HG03565 (cell line): Measurements from ENCODE around the gene HTR6.
"Not testable (repeated sequence)": the region's sequence is repeated elsewhere in the genome, so short reads cannot be mapped to it uniquely, and the experiment has no call there.

Experiments used
- ATAC-seq: cut with Tn5 transposase; IDR thresholded peaks from one replicate; pipeline ENCODE4 v1.9.1; 2021; ENCODE audit warnings: mild to moderate bottlenecking, moderate library complexity; ENCODE audit not compliant: unreplicated experiment

HTR6 gene

DNA sequence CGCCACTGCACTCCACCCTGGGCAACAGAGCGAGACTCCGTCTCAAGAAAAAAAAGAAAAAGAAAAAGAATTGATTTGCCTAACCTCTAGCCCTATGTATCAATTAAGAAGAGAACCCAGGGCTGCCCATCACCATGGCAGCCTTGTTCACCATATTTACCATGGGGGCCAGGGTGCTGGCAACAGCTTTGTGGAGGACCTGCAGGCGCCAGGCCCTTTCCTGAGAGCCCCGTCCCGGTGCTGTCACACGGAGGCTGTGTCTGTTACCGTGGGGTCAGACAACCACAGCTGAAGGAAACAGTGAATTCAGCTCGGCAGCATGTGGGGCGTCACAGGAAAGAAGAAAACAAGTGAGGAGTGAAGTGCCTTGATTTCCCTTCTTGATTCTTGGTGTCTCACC, 27.1 kb upstream of the HTR6 start:
- no peak for ATAC-seq

DNA sequence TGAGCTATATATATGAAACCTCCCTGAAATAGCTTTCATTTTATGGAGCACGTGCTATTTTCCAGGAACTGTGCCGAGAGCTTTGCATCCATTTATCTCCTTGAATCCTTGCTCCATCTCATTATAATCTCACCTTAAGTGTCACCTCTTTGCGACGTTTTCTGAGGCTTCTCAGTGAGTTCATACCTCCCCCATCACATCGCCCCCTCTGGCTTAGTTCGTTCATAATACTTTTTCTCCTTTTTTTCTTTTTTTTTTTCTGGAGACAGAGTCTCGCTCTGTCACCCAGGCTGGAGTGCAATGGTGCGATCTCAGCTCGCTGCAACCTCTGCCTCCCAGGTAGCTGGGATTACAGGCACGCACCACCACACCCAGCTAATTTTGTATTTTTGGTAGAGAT, 25.4 kb upstream of the HTR6 start:
- ATAC-seq, result not testable (repeated sequence)

- ATAC-seq, result no peak
Measured at GRCh38 chr1:19639999-19640362, 24.7 kb upstream of the HTR6 start.

DNA sequence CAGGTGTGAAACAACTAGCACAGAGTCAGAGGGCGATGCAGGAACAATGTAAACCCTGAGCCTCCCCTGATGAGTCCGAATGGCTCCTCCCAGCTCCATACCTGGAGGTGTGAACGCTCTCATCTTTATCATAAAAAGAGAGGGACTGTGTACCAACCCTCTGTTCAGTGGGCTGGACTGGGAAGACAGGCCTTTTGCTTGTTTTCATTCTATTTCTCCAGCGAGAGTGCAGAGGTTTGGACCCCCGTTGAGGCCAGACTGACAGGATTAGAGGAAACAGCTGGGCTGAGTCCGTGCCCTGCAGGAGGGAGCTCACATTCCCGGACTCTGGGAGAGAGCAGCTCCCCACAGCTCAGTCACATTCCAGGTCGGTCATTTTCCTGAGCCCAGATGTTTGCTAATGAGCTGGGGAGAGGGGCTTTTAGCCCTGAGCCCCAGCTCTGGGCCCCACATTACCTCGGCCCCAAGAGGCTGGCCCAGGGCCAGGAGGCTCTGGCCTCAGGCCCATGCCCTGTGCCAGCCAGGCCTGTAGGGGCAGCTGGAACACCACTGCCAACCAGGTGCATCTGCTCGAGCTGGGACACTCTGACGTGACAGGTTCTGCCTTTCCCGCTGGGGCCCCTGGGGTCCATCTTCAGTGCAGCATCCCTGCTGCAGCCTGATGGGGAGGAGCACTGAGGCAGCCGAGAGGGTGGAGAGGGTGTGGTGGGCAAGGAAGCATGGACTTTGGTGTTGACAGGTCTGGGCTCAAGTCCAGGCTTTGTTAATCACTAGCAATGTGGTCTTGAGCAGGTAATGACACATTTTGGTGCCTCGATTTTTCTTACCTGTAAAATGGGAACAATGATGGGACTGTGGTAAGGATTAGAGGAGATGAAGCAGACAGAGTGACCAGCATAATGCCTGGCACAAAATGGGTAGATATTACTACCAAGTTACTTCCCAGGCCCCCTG, 24.0 kb upstream of the HTR6 start:
- ATAC-seq, result no peak

GRCh38 chr1:19643121-19643520, 21.6 kb upstream of the HTR6 start:
- no peak for ATAC-seq

DNA sequence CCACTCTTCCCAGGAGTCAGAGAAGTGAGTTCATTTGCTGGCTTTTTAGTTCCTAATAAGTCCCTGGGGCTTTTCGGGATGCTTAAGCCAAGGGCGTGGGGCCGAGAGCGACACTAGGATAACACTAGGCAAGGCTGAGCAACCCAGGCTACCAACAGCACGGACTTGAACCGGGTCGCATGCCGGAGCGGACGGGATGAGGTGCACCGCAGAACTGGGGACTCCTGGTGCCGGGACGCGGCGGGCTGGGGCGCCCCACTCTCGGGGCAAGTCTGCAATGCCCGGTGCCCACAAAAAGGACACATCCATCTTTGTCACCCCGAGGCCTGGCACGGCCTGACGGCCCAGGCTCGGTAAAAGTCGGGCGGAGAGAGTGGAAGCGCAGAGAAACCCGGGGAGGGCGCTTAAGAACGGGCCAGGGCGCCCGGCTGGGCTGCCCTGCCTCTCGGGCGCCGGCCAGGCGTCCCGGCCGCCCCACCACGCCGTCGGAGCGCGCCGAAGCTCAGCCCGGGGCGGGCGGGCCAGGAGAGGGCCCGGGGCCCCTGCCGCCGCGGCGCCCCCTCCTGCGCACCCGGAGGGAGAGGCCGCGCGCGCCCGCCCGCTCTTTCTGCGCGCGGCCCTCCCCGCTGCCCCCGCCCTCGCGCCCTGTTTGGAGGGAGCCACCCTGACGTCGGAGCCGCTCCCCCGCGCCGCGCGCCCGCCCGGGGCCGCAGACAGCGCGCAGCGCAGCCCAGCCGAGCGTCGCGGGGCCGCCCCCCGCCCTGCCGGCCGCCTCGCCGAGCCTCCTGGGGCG, 20.9 kb upstream of the HTR6 start, which contains the start of gene NBL1:
Gene NBL1, plus strand, starts transcription at position 710 of the 793 bp plus-strand sequence. CDS start 10,720 bp downstream, outside the sequence.
- ATAC-seq, result no peak

- no peak for ATAC-seq
Measured at GRCh38 chr1:19644395-19644680, 20.3 kb upstream of the HTR6 start.

DNA sequence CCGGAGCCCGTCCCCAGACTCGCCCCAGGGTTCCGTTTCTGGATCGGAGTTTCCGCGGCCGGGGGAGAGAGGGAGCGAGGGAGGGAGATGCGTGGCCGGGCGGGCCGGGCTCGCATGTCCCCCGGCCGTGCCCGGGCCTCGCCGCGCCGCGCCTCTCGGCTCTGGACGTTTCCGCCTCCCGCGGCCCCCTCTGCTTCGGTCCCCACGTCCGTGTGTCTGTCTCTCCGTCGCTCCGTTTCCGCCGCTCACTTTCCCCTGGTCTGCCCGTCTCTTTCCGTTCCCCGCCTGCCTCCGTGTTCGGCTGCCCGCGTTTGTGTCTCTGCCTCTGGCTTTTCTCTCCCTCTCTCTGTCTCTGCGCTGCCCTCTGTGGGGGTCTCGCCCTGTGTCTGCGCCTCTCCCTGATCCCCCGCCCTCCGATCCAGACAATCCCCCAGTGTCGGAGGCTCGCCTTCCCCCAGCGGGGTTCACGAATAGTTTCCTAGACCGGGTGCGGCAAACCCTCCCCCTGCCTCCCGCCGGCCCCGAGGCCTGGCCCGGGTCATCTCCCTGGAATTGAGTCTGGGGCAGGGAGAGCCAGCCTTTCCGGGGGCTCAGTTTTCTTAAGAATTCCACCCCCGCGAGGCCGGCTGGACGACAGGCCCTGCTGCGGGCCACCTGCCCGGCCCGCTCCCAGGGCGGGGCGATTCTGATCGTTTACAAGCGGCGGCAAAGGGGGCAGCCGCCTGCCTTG, 19.8 kb upstream of the HTR6 start:
- ATAC-seq, result no peak

GRCh38 chr1:19645411-19646251, 19.0 kb upstream of the HTR6 start:
- no peak for ATAC-seq

- ATAC-seq, result no peak
Measured at GRCh38 chr1:19646377-19647319, 18.0 kb upstream of the HTR6 start.

DNA sequence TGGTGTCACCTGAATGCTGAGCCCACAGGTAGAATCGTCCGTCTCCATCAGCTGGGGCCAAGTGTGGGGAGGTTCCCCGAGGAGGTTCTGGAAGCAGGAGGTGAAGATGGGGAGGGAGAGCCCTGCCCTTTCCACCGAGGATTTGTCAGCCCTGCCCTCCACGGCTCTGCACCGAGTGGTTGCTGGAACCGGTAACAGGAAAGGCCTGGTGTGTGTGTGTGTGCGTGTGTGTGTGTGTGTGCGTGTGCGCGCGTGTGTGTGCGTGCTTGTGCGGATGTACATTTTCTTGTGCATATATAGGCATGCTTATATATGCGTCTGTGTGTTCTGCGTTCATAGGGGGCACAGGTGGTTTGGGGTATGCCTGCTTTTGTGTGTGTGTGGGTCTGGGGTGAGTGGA, 17.0 kb upstream of the HTR6 start:
- no peak for ATAC-seq

DNA sequence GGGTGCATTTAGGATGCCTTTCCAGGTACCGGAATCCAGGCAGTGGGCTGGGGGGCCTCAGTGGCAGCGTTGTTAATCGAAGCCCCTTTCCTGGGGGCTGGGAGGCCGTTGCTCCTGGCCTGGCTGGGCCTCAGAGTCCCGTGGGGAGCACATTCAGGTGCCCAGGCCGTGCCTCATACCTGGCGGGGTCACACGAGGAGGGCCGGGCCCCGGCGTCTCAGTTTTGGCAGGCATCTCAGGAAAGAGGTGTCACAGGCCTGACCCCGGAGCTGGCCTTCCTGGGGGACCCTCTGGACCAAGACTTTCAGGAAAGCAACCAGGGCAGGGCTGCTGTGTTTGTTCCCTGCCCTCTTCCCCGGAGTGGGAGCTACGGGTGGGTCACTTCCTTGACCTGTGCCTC, 16.4 kb upstream of the HTR6 start:
- no peak for ATAC-seq

DNA sequence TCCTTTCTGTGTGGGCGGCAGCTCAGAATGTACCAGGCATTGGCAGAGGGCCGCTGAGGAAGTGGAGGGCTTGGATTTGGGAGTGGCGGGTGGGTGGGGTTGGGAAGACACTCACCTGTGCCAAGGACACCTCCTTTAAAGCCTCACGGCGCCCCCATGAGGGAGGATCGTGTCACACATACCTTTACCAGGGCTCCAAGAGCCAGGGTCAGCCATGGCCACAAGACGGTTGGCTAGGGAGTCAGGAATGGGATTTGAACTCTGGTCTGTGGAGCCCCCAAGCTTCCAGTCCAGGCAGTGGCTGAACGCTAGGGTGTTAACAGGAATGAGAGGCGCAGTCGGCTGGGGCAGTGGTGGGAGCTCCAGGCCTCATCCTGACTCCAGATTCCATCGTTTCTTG, 16.0 kb upstream of the HTR6 start:
- ATAC-seq, result no peak

DNA sequence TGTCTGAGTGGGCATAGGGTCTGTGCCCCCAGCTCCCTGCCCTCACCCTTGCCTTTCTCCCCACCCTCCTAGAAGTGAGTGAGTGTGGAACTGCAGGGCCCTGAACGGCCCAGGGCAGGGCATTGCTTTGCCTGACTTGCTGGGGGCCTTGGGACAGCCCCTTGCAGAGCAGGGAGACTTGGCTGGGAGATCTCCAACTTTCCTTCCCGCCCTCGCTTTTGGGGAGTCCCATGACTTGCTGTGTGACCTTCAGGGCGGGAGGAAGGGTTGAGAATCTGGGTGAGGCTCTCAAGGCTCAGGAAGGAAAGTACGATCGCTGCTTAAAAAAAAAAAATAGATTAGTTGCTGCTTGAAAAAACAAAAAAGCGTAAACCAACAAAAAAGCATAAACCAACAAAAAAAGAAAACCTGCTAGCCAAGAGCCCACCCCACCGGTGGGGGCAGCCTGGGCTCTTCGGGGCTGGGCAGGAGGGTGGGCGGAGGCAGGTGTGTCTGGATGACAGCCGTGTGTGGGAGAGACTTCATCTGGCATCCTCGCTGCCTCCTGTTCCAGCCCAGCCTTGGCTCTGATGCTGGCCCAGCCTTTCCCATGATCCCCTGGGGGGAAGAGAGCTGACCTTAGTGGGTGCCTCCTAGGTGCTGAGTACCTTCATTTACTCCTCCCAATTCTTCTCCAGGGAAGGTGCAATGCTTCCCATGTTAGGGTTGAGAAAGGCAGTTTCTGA, 14.1 kb upstream of the HTR6 start:
- no peak for ATAC-seq

- no peak for ATAC-seq
Measured at GRCh38 chr1:19651141-19651737, 13.4 kb upstream of the HTR6 start.

- no peak for ATAC-seq
Measured at GRCh38 chr1:19654386-19654785, 10.3 kb upstream of the HTR6 start.

DNA sequence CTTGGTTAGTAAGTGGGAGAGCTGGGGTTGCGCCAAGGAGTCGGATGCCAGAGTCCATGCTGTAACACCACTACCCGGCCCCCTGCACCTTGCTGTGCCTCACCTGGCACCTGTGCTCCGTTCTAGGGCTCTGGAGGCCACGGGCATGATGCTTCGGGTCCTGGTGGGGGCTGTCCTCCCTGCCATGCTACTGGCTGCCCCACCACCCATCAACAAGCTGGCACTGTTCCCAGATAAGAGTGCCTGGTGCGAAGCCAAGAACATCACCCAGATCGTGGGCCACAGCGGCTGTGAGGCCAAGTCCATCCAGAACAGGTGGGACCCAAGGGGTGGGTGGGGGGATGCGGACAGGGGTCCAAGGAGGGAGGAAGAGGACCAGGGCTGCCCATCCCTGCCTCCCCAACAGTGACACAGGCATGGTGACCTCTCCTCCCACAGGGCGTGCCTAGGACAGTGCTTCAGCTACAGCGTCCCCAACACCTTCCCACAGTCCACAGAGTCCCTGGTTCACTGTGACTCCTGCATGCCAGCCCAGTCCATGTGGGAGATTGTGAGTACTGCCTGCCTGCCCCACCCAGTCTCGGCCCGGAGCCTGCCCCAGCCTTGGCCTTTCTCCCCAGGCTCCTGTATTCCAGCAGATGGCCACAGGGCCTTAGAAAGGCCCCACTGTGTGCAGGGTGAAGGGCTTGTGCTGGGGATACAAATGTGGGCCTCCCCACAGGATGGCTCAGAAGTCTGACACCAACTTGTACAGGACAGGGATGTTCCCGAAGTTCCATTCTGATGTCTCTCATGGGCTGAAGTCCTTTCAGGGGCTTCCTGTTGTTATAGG, 9.6 kb upstream of the HTR6 start:
- no peak for ATAC-seq

- no peak for ATAC-seq
Measured at GRCh38 chr1:19655718-19656080, 9.0 kb upstream of the HTR6 start.
